ENCODE data around the gene RILP.

GRCh38 chr17:1639549-1640180 is 10.0 kb downstream of the RILP start:
- no peak for TF ChIP-seq EZH2phosphoT487 (IDR thresholded peaks at IDR 0.05; ENCODE audit: low read length)
- TF ChIP-seq, protein P1, sequence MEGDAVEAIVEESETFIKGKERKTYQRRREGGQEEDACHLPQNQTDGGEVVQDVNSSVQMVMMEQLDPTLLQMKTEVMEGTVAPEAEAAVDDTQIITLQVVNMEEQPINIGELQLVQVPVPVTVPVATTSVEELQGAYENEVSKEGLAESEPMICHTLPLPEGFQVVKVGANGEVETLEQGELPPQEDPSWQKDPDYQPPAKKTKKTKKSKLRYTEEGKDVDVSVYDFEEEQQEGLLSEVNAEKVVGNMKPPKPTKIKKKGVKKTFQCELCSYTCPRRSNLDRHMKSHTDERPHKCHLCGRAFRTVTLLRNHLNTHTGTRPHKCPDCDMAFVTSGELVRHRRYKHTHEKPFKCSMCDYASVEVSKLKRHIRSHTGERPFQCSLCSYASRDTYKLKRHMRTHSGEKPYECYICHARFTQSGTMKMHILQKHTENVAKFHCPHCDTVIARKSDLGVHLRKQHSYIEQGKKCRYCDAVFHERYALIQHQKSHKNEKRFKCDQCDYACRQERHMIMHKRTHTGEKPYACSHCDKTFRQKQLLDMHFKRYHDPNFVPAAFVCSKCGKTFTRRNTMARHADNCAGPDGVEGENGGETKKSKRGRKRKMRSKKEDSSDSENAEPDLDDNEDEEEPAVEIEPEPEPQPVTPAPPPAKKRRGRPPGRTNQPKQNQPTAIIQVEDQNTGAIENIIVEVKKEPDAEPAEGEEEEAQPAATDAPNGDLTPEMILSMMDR (IDR thresholded peaks at IDR 0.05; ENCODE audit: low read length) = no peak

Measured in MM.1S (cell line).